GM12873 (cell line): Measurements from ENCODE around the gene IL32.

ENCODE experiments used
- CTCF ChIP-seq: IDR thresholded peaks from 2 replicates; pipeline ENCODE4 v1.5.1; 2012; ENCODE audit warnings: low read depth, mild to moderate bottlenecking, moderate library complexity, low read length, control low read depth; ENCODE audit not compliant: insufficient read depth; ENCODE audit errors: missing control alignments

IL32 gene

DNA sequence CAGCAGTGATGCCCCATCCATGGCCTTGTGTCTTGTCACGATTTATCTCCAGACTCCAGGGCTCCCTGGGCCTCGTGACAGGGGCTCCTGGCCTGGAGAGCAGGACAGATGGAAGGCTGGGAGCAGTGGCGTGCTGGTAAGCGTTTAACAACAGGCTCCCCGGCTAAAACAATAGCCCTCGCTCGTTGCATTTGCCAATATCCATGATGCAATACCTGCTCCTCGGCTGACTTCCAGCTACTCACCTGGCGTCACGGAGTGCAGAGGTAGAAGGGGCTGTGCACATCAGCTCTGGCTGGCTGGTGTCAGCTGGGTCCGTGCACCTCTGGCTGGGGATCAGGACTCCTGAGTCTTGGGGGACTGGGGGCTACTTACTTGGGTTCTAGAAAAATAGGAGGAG, 27.2 kb upstream of the IL32 start:
- no peak for TF ChIP-seq CTCF

GRCh38 chr16:3038896-3039295, 26.5 kb upstream of the IL32 start:
- no peak for TF ChIP-seq CTCF

- no peak for TF ChIP-seq CTCF
Measured at GRCh38 chr16:3042376-3042775, 23.1 kb upstream of the IL32 start.

- TF ChIP-seq CTCF: no peak
Measured at GRCh38 chr16:3044708-3045107, 20.7 kb upstream of the IL32 start.

GRCh38 chr16:3045758-3046640, 19.4 kb upstream of the IL32 start, which contains the start of gene MMP25:
TSS of gene MMP25 (plus strand) at chr16:3046561. CDS start at chr16:3046918, 357 bp downstream.
- TF ChIP-seq CTCF: no peak

DNA sequence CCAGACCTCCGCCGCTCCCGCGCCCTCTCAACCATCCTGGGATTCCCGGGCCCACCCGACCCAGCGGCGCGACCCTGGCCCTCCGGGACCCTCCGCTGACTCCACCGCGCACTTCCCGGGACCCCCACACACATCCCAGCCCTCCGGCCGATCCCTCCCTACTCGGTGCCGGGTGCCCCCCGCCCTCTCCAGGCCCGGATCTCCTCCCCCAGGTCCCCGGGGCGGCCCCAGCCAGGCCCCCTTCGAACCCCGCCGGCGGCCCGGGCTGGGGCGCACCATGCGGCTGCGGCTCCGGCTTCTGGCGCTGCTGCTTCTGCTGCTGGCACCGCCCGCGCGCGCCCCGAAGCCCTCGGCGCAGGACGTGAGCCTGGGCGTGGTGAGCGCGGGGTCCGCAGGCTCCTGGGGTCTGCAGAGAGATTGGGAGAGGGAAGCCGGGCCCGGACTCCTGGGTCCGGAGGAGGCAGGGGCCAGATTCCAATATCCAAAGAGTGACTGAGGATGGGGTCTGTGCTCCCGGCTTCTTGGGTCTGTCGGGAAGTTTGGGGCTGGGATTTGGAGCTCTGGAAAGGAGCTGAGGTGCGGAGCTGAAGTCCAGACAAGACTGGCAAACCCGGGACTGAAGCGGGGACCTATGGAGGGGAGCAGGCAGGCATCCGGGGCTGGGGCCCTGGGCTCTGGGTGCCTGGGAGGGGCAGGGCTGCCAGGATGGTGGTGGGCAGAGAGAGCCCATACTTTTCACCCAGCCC, 18.6 kb upstream of the IL32 start:
- TF ChIP-seq CTCF: no peak

- TF ChIP-seq CTCF: no peak
Measured at GRCh38 chr16:3047387-3047720, 18.1 kb upstream of the IL32 start.
